H1 (cell line): ENCODE results near the gene TTC31. TPM values are rescaled to one million over a fixed set of nuclear protein-coding genes. Genes with fewer than 3 reads are reported as not detected.

Experiments
- ATF2 ChIP-seq: IDR thresholded peaks from 2 replicates; pipeline ENCODE4 v1.6.1; 2012; ENCODE audit warnings: low read length, inconsistent platforms
- BRCA1 ChIP-seq: IDR thresholded peaks from 2 replicates; pipeline ENCODE4 v1.6.1; 2012; ENCODE audit warnings: low read depth, low read length, improper control_type of control experiment
- CBX5 ChIP-seq: fragments of 300-800, 300-1000 bp; sonication (generic); IDR thresholded peaks from 2 replicates; pipeline ENCODE4 v1.7.1; 2016; ENCODE audit warnings: antibody characterized with exemption, low read length, low read depth
- NRF1 ChIP-seq: IDR thresholded peaks from 2 replicates; pipeline ENCODE4 v1.6.1; 2011; ENCODE audit warnings: mild to moderate bottlenecking, low read depth, low read length, improper control_type of control experiment
- PHF8 ChIP-seq: fragments of 200-600 bp; sonication (generic); conservative IDR thresholded peaks from 2 replicates; pipeline ENCODE4 v1.7.1; 2012; ENCODE audit warnings: low read depth, mild to moderate bottlenecking, inconsistent platforms, low read length, moderate library complexity
- SUZ12 ChIP-seq: fragments of 200-600 bp; sonication (generic); IDR thresholded peaks from 2 replicates; pipeline ENCODE4 v1.6.1; 2012; ENCODE audit warnings: mild to moderate bottlenecking, inconsistent platforms, low read length, moderate library complexity, mixed read lengths
- TAF7 ChIP-seq: optimal IDR thresholded peaks from 2 replicates; pipeline ENCODE3; 2011; ENCODE audit warnings: low read depth, mild to moderate bottlenecking, inconsistent platforms, low read length, moderate library complexity, borderline replicate concordance
- USF2 ChIP-seq: IDR thresholded peaks from 2 replicates; pipeline ENCODE4 v1.6.1; 2011; ENCODE audit warnings: low read length, improper control_type of control experiment
- polyA plus RNA-seq, 7 experiments: library from polyadenylated mRNA; depleted of rRNA in 3 of 7; stranded (reverse) in 5 of 7; unstranded in 2 of 7; fragments of >200 nt in 5 of 7; fragments of 200-250 nt in 2 of 7; gene quantifications; 1 replicate in 5 of 7; 2 replicates in 1 of 7; 4 replicates in 1 of 7; pipeline versions ENCODE4 v1.2.1 to v1.2.3, GENCODE V29; 2011 to 2013; ENCODE audit warnings: missing spikeins in 2 of 7, mixed read lengths in 2 of 7
- total RNA-seq: library from RNA; stranded (reverse); fragmentation: NEBNext Ultra II Directional; extraction: Animal tissue kit (Norgen Biotek cat#: 25700); gene quantifications from 2 replicates; pipeline ENCODE4 v1.2.1, GENCODE V29; 2021

The TTC31 gene
- total and polyA plus RNA-seq, 2 of the 8 experiments (the other 6 are each of a cell fraction or from before 2014, with no cell fraction given) = 28.8 to 29.9 TPM

- TF ChIP-seq USF2 (no peak), BRCA1 (no peak), TAF7 (no peak), CBX5 (no peak), PHF8 (0 out of 2 replicates have a peak, but pooled peaks have one; percentile 64), NRF1 (no peak), SUZ12 (no peak), ATF2 (peak; percentile 65; the same call in 1 of the 2 replicates)
Measured at GRCh38 chr2:74472086-74472944, 10.6 kb upstream of the TTC31 start, which contains the start of gene MRPL53 (continued).
